GM10847 (cell line): Measurements from ENCODE around the gene TGIF2.

Experiments
- POLR2A ChIP-seq: IDR thresholded peaks from 2 replicates; pipeline ENCODE4 v1.6.1; 2011; ENCODE audit not compliant: insufficient read length; ENCODE audit errors: extremely low read depth

TGIF2 gene

GRCh38 chr20:36620917-36621316 is 47.5 kb downstream of the TGIF2 start:
- no peak for TF ChIP-seq POLR2A

DNA sequence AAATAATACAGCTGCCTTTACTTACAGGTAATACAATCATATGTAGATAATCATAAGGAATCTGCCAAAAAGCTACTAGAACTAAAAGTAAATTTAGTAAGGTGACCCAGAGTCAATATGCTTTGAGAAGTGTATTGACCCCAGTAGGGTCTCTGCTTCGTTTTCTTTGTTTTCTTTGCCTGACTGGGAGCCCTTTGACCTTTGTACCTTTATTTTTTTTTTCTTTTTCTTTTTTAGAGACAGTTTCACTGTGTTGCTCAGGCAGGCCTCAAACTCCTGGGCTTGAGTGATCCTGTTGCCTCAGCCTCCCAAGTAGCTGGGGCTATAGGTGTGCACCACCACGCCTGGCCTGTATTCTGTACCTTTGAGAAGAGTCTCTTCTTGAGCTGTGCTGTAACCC is 50.0 kb downstream of the TGIF2 start:
- no peak for TF ChIP-seq POLR2A

- TF ChIP-seq POLR2A: no peak
Observed at GRCh38 chr20:36624068-36624943, 50.9 kb downstream of the TGIF2 start.

GRCh38 chr20:36624944-36625324 is 51.5 kb downstream of the TGIF2 start:
- TF ChIP-seq POLR2A: no peak

DNA sequence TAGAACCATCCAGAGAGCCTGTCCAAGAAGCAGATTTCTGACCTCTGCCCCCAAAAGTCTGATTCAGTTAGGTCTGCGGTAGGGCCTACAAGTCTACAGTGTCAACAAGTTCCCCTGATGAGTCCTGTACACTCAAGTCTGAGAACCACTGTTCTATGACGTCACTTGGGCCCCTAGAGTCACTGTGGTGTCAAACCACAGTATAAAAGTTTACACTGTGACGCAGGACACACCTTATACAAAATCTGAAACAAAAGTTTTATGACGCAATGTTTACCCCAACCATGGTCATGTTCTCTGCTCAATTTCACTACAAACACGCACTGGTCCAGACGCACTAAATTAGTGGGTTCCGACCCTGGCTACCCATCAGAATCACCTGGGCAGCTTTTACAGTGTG is 54.7 kb downstream of the TGIF2 start:
- no peak for TF ChIP-seq POLR2A

GRCh38 chr20:36629719-36630681 is 56.6 kb downstream of the TGIF2 start:
- TF ChIP-seq POLR2A: no peak

DNA sequence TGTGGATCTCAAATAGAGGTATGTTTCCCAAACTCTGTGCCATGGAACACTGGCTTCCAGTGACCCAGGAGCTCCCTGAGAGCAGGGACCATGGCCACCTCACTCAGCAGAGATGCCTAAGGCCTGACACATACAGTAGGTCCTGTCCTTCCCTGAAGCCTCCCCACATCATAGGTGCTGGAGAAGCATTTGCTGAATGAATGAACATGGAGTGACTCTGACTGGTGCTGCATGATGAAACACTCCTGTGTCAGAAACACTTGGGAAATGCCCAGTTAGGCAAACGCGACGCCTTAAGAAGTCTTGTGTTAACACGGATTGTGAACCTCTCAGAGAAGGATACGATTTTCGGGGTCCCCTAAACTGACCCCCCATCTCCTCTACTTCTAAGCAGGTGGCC is 58.2 kb downstream of the TGIF2 start:
- TF ChIP-seq POLR2A: no peak

DNA sequence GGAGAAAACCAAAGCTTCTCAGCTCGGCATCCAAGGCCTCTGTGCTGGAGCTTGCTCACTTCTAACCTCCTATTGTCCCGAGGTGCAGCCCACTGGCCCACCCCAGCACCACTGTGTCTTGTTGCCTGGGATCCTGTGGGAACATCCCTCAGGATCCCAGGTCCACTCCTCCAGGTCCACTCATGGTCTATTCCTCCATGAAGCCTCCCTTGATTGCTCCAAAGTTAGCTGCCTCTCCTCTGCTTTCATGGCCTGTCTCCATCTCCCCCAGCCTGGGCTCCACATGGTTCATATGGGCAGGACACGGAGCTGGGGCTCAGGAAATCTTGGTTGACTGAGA is 58.7 kb downstream of the TGIF2 start:
- TF ChIP-seq POLR2A: no peak

DNA sequence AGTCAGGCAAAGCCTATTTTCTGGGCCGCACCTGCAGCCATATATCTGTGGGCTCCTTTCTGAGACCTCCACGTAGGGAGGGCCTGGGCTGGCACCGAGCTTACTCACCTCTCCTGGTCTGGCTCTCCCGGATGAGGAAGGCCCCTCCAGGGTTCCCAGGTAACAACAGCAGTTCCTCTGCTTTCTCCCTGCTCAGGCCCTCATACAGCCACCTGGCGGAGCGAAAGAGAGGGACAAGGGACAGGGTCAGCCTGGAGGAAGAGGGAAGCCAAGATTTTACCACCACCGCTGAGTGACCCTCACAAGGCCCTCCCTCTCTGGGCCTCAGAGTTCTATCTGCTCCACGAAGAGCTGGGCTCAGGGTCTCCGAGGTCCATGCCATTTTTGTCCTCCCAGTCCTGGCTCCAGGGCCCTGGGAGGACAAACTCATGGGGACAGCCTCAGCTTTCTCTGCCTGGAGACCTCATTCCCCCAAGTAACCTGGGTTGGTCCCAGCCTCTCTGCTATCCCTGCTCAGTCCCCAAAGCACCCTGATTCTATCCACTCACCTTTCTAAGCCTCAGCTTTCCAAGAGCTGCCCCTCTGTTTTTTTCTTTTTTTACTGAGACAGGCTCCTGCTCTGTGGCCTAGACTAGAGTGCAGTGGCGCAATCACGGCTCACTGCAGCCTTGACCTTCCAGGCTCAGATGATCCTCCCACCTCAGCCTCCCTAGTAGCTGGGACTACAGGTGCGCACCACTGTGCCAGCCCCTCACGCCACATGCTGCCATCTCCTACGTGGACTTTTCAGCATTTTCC is 59.3 kb downstream of the TGIF2 start:
- no peak for TF ChIP-seq POLR2A

DNA sequence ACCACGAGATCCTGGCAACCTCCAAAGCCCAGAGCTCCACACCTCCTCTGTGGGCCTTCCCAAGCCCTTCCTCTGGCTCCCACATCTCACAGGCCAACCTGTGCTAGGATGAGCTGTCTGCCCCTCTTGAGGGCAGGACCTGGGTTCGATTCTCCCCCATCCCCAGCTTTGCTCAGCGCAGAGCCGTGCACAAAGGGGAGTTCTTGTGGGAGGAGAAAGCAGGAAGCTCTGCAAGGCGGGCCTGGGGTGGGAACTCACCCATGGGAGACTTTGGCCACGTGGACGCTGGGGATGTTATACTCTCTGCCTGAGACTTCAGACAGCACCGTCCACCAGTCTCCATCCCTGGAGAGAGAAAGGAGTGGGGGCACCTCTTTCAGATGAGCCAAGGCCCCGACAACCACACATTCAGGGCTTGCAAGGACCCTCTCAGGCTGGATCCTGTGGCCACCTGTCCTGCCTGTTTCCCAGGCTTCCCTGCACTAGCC is 59.9 kb downstream of the TGIF2 start:
- no peak for TF ChIP-seq POLR2A

GRCh38 chr20:36634342-36634741 is 60.9 kb downstream of the TGIF2 start:
- TF ChIP-seq POLR2A: no peak

GRCh38 chr20:36641506-36641843 is 68.1 kb downstream of the TGIF2 start:
- TF ChIP-seq POLR2A: no peak

DNA sequence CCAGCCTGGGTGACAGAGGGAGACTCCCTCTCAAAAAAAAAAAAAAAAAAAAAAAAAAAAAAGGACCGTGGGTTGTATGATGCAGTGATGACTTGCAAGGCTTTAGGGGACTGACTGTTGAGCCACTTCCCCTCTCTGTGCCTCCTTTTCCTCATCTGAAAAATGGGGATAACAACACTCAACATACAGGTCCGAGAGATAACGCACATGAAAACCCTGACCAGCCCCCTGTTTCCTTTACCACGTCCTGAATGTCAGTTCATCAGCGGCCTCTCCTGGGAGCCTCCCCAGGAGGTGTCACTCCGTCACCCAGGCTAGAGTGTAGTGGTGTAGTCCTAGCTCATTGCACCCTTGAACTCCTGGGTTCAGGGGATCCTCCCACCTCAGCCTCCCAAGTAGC is 68.7 kb downstream of the TGIF2 start:
- no peak for TF ChIP-seq POLR2A
